HG02642 (cell line): ENCODE data around the gene PIGM.

Experiments
- ATAC-seq: cut with Tn5 transposase; IDR thresholded peaks from one replicate; pipeline ENCODE4 v1.9.1; 2021; ENCODE audit warnings: mild to moderate bottlenecking; ENCODE audit not compliant: unreplicated experiment, poor library complexity

The PIGM gene

GRCh38 chr1:159992161-159992560 lies 39.6 kb downstream of the PIGM start:
- no peak for ATAC-seq

- ATAC-seq: no peak
Measured at GRCh38 chr1:159991513-159991912, 40.3 kb downstream of the PIGM start.

GRCh38 chr1:159990005-159990404 lies 41.8 kb downstream of the PIGM start:
- ATAC-seq: no peak

GRCh38 chr1:159989581-159989980 lies 42.2 kb downstream of the PIGM start:
- no peak for ATAC-seq

GRCh38 chr1:159988006-159988405 lies 43.8 kb downstream of the PIGM start:
- no peak for ATAC-seq

GRCh38 chr1:159987186-159987585 lies 44.6 kb downstream of the PIGM start:
- ATAC-seq: no peak

GRCh38 chr1:159986531-159986930 lies 45.3 kb downstream of the PIGM start:
- ATAC-seq: no peak

- no peak for ATAC-seq
Measured at GRCh38 chr1:159986093-159986492, 45.7 kb downstream of the PIGM start.

GRCh38 chr1:159985473-159985872 lies 46.3 kb downstream of the PIGM start:
- ATAC-seq: no peak

GRCh38 chr1:159983681-159984080 lies 48.1 kb downstream of the PIGM start:
- ATAC-seq: no peak

GRCh38 chr1:159982280-159982679 lies 49.5 kb downstream of the PIGM start:
- ATAC-seq: no peak

- no peak for ATAC-seq
Measured at GRCh38 chr1:159981351-159982055, 50.3 kb downstream of the PIGM start.

- no peak for ATAC-seq
Measured at GRCh38 chr1:159980786-159981185, 51.0 kb downstream of the PIGM start.

GRCh38 chr1:159980076-159980475 lies 51.7 kb downstream of the PIGM start:
- no peak for ATAC-seq

- ATAC-seq: no peak
Measured at GRCh38 chr1:159979257-159979656, 52.5 kb downstream of the PIGM start.

- ATAC-seq: no peak
Measured at GRCh38 chr1:159978107-159978398, 53.7 kb downstream of the PIGM start.

GRCh38 chr1:159977364-159978106 lies 54.3 kb downstream of the PIGM start:
- ATAC-seq: no peak
